RCC 7860 (cell line): Measurements from ENCODE around the gene MEIG1.
A peak's percentile ranks its signal among the peaks of the same experiment; 100 is the strongest.
"Not testable (repeated sequence)": the region's sequence is repeated elsewhere in the genome, so short reads cannot be mapped to it uniquely, and the experiment has no call there.

ENCODE experiments used
- DNase-seq: peaks from one replicate; pipeline ENCODE4 v3.0.0-alpha.2; 2015; ENCODE audit warnings: low spot score
- FAIRE-seq: peaks from 2 replicates; lab custom pipeline; 2012; peaks lifted over from hg19 to GRCh38; lab: Jason Lieb, UNC

The MEIG1 gene, protein sequence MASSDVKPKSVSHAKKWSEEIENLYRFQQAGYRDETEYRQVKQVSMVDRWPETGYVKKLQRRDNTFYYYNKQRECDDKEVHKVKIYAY

DNA sequence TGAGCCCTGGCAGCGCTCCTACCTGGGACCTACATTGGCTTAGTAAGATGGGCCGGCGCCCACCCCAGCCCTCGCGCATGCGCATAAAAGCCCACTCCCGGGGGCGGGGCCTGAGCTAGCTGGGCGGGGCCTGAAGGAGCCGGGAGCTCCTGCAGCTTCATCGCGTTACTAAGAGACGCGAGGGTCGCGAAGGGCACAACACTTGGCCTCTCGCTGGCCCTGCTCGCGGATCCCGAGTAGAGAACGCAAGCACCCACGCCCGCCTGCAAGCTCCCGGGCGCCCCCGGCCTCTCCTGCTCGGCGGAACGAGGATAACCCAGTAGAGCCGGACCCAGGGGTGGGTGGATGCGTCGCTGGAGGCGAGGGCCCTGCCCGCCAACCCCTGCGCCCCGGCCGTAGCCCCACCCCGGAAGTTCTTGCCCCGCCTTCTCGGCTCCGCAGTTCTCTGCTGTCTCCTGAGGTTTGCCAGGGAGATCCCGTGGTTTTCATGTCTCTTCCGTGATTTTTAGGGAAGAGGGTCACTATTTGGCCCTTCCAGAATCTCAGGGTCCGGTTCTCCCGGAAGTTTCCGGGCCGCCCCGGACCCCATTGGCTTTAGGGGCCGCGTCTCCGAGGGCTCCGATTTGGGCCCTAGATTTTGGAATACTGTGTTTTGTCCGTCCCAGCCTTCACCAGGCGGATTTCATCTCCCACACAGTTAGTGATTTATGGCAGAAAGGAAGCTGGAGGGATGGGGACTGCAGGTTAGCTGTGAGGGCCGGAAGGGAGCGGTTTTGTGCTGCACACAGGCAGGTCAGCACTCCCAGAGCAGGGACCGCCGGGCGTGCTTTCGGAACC is at the start of gene MEIG1:
TSS of gene MEIG1 (plus strand) at position 168 of the 837 bp plus-strand sequence. CDS start 7,081 bp downstream, outside the sequence.
- FAIRE-seq (peak; percentile 42), DNase-seq (peak; percentile 90)

DNA sequence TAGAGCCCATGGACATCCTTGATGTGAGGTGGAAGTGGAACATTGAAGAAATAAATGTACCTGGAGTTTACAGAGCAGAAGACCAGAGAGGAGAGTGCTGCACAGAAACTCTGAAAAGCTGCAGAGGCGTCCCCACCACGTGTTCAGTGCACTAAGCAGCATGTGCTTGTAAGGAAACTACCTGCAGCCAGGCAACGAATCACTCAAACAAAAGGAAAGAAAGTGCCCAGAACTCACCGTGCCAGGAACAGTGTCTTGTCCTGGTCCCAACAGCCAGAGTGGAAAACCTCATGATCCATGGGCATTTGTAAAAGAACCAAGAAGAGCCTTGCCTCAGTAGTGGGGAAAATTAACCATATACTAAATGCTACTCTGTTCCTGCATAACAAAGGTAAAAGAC is 48.2 kb upstream of the MEIG1 start:
- DNase-seq (no peak), FAIRE-seq (no peak)

DNA sequence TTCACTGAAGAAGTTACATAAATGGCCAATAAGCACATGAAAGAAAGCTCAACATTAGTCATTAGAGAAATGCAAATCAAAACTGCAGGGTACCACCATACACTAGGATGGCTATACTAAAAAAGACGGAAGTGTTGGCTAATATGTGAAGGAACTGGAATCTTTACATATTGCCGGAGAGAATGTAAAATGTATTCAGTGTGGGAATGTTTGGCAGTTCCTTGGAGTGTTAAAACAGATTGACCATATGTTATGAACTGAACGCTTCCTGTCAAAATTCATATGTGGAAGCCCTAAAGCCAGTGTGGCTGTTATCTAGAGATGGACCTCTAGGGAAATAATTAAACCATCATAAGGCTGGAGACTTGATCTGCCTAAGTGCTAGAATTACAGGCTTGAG is 47.4 kb upstream of the MEIG1 start:
- DNase-seq (no peak), FAIRE-seq (no peak)

DNA sequence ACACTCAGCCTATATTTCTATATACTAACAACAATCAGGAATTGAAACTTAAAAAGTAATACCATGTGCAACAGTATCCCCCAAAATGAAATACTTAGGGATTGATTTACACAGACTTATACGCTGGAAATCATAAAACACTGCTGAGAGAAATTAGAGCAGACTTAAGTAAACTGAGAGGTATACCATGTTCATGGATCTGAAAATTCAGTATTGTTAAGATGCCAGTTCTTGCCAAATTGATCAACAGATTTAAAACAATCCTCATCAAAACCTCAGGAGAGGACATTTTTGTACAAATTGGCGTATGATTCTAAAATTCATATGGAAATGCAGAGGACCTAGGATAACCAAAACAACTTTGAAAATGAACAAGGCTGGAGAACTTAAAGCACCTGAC is 42.6 kb upstream of the MEIG1 start:
- DNase-seq = no peak
- no peak for FAIRE-seq

DNA sequence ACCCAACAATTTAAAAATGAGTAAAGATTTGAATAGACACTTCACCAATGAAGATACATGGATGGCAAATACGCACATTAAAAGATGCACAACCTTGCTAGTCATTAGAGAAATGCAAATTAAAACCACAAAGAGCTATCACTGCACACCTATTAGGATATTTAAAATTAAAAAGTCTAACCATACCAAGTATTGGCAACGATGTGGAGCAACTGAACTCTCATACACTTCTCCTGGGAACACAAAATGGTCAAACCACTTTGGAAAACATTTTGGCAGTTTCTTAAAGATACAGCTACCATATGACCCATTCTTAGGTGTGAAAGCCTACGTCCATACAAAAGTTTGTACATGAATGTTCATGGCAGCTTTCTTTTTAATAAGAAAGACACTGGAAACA is 41.4 kb upstream of the MEIG1 start:
- DNase-seq = no peak
- no peak for FAIRE-seq

DNA sequence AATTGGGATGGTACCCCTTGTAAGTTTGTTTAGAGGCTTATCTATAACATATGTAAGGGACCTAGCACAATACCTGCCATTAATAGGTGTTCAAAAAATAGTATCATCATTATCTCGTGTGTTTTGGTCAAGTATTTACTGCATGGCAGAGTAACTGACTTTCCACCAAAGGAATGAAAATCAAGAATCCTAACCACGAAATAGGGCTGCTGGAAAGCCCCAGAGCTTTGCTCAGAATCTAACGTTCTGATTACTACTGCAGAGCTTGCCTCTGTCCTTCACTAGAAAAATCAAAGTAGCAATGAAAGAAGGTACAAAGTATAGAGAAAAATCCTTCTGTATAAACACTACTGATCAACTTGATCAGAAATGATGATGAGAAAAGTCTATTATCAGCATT is 40.2 kb upstream of the MEIG1 start:
- no peak for FAIRE-seq
- DNase-seq = no peak

DNA sequence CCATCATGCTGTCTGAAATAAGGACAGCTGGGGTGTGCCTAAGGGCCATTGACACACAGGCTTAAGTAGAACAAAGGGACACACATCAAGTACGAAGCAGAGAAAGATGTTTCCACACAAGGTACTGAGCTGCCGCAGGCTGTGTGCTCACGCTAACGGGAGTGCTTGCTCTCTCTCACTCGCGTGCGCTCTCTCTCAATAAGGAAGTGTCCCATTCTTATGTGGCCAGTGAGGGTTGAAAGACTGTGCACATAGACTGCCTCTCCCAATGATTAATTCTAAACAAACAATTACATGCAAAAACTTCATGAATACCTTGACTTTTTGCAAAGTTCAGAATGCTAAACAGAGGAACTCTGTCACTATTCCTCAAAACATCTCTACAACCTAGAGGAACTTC is 35.2 kb upstream of the MEIG1 start:
- DNase-seq (no peak), FAIRE-seq (no peak)

DNA sequence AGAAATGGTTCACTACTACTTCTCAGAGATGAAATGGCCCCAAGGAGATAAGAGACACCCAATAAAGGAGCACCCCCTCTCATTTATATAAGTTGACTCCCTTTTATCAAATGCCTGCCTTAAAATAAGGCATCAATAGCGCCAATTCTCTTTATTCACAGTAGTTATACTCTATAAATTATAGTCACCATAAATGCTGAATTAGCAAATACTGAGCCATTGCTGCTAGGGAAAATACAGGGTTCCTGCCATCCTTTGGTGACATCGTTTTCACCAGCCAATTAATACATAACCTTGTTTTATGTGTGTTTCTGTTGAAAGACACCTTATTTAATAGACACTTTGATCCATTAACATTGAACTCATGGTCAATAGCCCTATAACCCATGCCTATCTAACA is 33.9 kb upstream of the MEIG1 start:
- FAIRE-seq (no peak), DNase-seq (no peak)

DNA sequence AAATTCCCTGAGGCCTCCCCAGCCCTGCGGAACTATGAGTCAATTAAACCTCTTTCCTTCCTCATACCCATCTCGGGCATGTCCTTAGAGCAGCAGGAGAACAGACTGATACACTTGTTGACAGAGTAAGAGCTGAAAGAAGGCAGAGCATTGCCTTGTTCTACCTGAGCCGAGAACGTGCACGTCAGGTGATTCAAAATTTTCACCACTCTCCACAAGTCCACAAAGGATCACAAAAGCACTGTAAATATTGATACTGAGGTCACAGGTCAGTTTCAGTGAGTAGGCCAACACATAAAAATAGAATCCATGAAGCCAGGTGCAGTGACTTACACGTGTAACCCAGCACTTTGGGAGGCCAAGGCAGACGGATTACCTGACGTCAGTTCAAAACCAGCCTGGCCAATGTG is 33.1 kb upstream of the MEIG1 start:
- FAIRE-seq (no peak), DNase-seq (no peak)

DNA sequence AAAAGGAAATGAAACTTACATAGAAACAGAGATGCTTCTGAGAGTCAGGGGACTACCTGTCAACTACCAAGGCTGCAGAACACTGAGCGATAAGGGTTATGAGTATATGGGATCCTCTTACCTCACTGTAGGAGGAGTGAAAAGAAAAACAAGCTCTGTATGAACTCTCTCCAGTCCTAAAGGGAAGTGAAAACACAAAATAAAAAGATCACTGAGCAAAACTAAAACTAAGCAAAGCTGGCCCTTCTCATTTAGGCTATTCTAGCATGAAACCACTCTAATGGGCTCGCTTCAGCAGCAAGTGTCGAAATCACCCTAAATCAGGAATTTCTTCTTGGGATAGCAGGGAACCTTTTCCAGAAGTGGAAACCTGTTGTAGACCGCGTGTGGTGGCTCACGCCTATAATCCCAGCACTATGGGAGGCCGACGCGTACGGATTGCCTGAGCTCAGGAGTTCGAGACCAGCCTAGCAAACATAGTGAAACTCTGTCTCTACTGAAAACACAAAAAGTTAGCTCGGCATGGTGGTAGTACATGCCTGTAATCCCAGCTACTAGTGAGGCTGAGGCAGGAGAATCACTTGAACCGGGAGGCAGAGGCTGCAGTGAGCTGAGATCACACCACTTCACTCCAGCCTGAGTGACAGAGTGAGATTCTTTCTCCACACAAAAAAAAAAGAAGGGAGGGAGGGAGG is 32.3 kb upstream of the MEIG1 start:
- FAIRE-seq = no peak
- DNase-seq = no peak

DNA sequence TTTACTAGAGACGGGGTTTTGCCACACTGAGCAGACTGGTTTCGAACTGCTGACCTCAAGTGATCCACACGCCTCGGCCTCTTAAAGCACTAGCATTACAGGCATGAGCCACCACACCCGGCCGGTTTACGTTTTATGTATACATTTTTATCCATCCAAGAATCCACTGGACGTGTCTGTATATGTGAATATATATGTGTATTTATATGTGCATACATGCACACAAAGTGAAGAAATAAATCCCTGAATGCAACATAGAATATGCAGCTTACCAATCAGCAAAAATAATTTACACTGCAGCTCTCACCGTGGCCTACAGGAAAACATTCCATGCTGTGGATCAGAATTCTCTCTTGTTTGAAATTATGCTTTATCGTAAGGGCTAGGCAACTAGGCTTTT is 28.6 kb upstream of the MEIG1 start:
- no peak for FAIRE-seq

DNA sequence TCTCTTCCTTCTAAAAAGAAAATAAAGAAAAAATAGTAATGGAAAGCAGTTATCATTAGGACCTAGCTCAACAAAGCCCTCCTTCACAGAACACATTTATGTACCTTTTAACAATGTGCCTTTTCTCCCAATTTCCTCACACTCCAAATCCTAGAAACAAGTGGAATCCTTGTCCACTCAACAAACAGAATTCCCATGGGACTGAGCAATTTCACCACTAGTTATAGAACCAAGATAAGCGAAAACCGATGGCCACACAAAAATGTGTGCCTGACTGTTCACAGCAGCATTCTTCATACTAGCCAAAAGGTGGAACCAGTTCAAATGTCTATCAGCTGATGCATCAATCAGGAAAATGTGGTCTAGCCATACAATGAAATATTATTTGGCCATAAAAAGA is 22.6 kb upstream of the MEIG1 start:
- DNase-seq (no peak), FAIRE-seq (no peak)

More for the DNA sequence above, 28.6 kb upstream of the MEIG1 start:
- no peak for DNase-seq

DNA sequence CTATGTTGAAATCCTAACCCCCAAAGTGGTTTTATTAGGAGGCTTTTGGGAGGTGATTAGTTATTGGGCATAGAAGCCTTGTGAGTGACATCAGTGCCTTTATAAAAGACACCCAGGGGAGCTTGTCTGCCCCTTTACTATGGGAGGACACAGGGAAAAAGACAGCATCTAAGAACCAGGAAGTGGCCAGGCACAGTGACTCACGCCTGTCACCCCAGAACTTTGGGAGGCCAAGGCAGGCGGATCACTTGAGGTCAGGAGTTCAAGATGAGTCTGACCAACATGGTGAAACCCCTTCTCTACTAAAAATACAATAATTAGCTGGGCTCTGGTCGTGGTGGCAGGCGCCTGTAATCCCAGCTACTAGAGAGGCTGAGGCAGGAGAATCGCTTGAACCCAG is 20.2 kb upstream of the MEIG1 start:
- FAIRE-seq (peak; percentile 32), DNase-seq (peak; percentile 8)

DNA sequence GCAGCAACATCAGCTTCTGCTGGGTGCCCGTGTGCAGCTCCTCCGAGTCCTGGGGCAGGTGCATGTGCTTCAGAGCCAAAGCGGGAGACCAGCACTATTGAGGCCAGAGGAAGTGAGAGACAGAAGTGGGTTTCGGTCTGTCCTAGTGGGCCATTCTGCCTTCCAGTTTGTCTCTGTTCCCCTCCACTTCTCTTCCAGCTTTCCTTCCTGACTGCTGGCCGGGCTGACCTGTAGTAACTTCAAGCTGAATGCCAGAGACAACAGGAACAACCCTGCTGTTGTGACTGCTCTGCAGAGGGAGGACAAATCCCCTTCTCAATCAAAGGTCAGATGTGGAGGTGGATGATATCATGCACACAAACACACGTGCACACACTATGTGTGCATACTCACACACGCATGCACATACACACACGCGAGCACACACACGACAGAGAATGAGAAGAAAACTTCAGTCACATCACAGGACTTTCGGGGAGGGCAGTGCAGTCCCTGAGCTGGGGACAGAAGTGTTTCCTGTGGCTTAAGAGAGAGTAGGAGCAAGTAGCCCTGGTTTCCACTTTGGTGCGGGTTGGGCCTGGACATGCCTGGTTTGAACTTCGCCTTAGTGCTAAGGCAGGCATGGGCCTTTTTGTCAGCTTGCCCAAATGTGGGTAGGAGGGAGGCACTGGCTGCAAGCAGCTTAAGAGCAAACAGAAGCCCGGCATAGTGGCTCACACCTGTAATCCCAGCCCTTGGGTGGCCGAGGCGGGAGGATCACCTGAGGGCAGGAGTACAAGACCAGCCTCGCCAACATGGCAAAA is 16.8 kb upstream of the MEIG1 start:
- not testable (repeated sequence) for DNase-seq, FAIRE-seq

DNA sequence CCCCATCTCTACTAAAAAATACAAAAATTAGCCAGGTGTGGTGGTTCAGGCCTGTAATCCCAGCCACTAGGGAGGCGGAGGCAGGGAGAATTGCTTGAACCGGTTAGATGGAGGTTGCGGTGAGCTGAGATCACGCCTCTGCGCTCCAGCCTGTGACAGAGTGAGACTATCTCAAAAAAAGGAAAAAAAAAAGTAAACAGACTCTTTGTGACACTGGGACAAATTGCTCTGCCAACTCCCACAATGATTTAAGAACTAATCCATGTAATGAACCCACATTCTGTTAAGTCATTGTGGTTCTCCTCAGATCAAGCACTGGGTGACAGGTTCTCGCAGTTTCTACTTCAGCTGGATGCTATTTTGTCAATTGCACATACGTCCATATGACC is 16.2 kb upstream of the MEIG1 start:
- not testable (repeated sequence) for FAIRE-seq, DNase-seq

DNA sequence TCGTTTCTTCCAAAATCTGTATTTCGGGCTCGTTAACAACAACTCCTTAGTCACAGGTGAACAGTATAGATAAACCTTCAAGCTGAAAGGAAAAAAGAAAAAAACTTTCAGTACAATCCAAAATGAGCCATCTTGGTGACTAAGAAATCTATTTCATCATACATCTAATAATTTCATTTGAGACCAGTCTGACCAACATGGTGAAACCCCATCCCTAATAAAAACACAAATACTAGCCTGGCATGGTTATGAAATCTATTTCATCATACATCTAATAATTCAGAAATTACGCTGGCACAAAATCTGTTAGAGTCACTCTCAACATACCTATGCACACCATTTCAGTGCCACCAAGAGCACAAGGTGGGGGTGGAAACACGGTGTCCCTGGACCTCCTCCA is 14.1 kb upstream of the MEIG1 start:
- no peak for FAIRE-seq
- no peak for DNase-seq

DNA sequence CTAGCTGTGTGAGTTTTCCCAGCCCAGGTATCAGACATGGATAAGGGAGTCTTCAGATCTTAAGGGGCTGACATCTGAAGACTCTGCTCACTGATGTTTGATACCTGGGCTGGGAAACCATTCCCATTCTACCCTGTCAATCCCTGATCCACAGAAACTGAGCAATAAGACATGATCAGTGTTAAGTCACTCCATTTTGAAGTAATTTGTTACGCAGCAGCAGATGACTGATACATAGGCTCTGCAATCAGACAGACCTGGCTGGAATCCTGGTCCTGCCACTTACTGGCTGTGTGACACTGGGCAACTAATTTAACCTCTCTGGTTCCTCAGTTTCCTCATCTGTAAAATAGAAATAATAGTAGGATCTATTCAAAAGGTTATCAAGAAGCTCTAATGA is 11.9 kb upstream of the MEIG1 start:
- FAIRE-seq = no peak
- no peak for DNase-seq

DNA sequence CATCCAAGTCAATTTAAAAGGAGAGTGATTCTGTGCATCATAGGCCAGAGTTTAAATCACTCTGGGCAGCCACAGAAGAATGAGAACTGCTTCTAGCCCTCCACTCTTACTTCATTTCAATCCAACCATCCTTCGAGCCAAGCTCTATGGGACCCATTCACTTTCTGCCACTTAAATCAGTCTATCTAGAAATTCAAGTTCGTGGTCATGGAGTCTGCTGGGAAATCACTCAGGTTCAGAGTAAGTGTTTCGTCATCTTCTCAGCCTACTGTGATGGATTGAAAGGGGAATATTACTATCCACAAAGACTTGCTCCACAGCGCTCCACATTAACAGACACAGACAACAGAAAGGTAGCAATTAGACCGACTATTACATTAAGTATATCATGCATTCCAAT is 9.9 kb upstream of the MEIG1 start:
- no peak for FAIRE-seq

DNA sequence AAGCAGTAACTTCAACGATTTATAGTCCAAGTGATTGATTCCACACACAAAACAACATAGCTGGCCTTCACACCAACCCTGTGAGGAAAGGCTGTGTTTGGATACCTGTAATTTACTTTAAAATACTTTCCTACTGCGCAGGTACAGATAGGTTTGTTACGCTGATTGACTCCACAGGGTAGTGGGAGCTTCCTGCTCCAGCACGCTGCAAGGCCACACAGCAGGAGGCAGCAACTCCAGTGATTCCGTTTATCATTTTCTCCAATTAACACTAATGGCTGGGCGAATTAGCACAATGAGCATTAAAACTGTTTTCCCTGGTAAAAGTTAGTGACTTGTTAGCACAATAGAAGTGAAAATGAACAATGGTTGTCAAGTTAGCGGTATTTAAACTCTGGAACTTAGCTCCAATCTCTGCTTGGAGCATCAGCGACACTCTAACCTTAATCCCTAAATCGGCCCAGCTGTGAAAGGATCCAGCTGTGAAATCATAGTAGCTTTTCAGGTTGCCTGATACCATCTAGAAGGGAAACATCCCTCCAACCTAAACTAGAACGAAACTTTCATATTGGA is 6.3 kb upstream of the MEIG1 start:
- FAIRE-seq = no peak
- no peak for DNase-seq

More for the DNA sequence above, 9.9 kb upstream of the MEIG1 start:
- no peak for DNase-seq

DNA sequence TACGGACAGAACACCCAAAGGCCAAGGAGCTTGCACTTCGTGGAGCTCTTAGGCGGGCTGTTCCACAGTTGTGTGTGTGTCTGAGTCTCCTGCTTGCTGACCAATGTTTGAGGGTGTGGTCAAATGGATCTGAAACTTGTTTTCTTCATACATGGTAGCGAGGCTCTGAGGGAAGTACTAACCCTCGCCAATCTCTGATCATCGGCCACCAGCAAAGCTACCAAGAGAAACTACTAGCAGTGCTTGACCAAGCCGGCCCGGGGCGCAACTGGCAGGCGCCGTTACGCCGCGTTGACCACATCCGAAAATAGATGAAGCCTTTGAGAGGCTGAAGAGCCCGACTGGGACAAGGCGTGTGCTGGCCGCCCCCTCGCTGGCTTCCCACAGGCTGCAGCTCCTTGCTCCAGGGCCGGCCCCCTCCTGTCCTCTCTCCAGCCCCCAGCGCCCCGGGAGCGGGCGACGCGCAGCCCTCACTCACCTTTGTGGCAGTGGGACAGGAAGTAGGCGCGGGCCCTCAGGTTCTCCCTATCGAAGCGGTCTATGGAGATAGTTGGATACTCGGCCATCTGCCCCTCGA is 5.7 kb upstream of the MEIG1 start:
- peak; percentile 33 for DNase-seq
- no peak for FAIRE-seq
